GM23248 (cell line): ENCODE measurements around the gene CLOCK.

Experiments used
- EZH2 ChIP-seq: fragments of 200-600 bp; sonication (generic); IDR thresholded peaks from 2 replicates; pipeline ENCODE4 v1.6.1; 2018; ENCODE audit warnings: antibody characterized with exemption, mild to moderate bottlenecking; ENCODE audit not compliant: insufficient read depth, poor library complexity, severe bottlenecking
- EZH2phosphoT487 ChIP-seq: fragments of 200-600 bp; sonication (generic); IDR thresholded peaks from 2 replicates; pipeline ENCODE4 v1.6.1; 2018; ENCODE audit warnings: antibody characterized with exemption, moderate library complexity, mild to moderate bottlenecking, low read depth; ENCODE audit not compliant: insufficient read depth

DNA sequence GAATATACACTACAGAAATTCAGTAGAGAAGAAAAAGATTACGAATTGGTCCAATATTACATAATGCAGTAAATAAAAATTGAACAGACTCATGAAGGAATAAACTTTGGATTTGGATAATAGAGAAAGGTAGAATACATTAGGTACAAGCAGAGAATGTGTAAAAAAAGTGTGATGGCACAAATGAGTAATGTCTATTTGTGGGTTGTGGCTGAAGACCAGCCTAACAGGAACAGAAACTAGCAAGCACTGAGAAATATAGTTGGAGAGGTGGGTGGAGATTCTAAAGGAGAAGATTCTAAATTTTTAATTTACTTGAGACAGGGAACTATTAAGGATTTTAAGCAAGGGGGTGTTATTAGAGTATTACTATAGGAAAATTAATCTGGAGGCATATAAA lies 15.2 kb upstream of the CLOCK start:
- TF ChIP-seq EZH2 (no peak), EZH2phosphoT487 (no peak)
